PFSK-1 (cell line): ENCODE data around the gene PIM3.

ENCODE experiments used
- FOXP2 ChIP-seq: optimal IDR thresholded peaks from 2 replicates; pipeline ENCODE3; 2011; ENCODE audit warnings: borderline replicate concordance, control low read depth, inconsistent platforms; ENCODE audit not compliant: insufficient read depth; ENCODE audit errors: extremely low read length, extremely low read depth
- POLR2AphosphoS5 ChIP-seq: IDR thresholded peaks from 2 replicates; pipeline ENCODE4 v1.6.1; 2012; ENCODE audit warnings: low read depth, mild to moderate bottlenecking, control low read depth, low read length, moderate library complexity
- REST ChIP-seq, 2 experiments: IDR thresholded peaks; 2 replicates each; pipeline versions ENCODE4 v1.6.1 to v1.8.0; 2011 to 2012; ENCODE audit warnings: low read depth in 2 of 2, low read length in 2 of 2, control low read depth in 1 of 2, inconsistent platforms in 1 of 2, mild to moderate bottlenecking in 1 of 2, moderate library complexity in 1 of 2; ENCODE audit not compliant: insufficient read depth in 1 of 2
- SIN3A ChIP-seq: IDR thresholded peaks from 2 replicates; pipeline ENCODE4 v1.6.1; 2012; ENCODE audit warnings: mild to moderate bottlenecking, low read length, moderate library complexity, borderline replicate concordance; ENCODE audit not compliant: insufficient read depth
- TAF1 ChIP-seq: IDR thresholded peaks from 2 replicates; pipeline ENCODE4 v1.6.1; 2012; ENCODE audit warnings: low read length, control low read depth, borderline replicate concordance; ENCODE audit not compliant: insufficient read depth

The PIM3 gene

GRCh38 chr22:49962751-49963646, 2.4 kb downstream of the PIM3 start:
- TF ChIP-seq FOXP2 (no peak), REST (IDR thresholded peaks at IDR 0.05; ENCODE audit: insufficient read depth in 1 of 2, low read depth in 2 of 2, low read length in 2 of 2) (no peak), TAF1 (no peak), SIN3A (no peak), POLR2AphosphoS5 (no peak)

DNA sequence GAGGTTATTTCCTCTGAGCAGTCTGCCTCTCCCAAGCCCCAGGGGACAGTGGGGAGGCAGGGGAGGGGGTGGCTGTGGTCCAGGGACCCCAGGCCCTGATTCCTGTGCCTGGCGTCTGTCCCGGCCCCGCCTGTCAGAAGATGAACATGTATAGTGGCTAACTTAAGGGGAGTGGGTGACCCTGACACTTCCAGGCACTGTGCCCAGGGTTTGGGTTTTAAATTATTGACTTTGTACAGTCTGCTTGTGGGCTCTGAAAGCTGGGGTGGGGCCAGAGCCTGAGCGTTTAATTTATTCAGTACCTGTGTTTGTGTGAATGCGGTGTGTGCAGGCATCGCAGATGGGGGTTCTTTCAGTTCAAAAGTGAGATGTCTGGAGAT, 3.1 kb downstream of the PIM3 start:
- TF ChIP-seq REST (IDR thresholded peaks at IDR 0.05; ENCODE audit: insufficient read depth in 1 of 2, low read depth in 2 of 2, low read length in 2 of 2): no peak
- no peak for TF ChIP-seq TAF1
- TF ChIP-seq POLR2AphosphoS5: no peak; the same call in 1 of the 2 replicates
- TF ChIP-seq FOXP2: no peak
- no peak for TF ChIP-seq SIN3A

- TF ChIP-seq FOXP2: no peak
- TF ChIP-seq TAF1: no peak
- no peak for TF ChIP-seq SIN3A
- no peak for TF ChIP-seq REST (IDR thresholded peaks at IDR 0.05; ENCODE audit: insufficient read depth in 1 of 2, low read depth in 2 of 2, low read length in 2 of 2)
Observed at GRCh38 chr22:49964136-49965090, 3.8 kb downstream of the PIM3 start.

DNA sequence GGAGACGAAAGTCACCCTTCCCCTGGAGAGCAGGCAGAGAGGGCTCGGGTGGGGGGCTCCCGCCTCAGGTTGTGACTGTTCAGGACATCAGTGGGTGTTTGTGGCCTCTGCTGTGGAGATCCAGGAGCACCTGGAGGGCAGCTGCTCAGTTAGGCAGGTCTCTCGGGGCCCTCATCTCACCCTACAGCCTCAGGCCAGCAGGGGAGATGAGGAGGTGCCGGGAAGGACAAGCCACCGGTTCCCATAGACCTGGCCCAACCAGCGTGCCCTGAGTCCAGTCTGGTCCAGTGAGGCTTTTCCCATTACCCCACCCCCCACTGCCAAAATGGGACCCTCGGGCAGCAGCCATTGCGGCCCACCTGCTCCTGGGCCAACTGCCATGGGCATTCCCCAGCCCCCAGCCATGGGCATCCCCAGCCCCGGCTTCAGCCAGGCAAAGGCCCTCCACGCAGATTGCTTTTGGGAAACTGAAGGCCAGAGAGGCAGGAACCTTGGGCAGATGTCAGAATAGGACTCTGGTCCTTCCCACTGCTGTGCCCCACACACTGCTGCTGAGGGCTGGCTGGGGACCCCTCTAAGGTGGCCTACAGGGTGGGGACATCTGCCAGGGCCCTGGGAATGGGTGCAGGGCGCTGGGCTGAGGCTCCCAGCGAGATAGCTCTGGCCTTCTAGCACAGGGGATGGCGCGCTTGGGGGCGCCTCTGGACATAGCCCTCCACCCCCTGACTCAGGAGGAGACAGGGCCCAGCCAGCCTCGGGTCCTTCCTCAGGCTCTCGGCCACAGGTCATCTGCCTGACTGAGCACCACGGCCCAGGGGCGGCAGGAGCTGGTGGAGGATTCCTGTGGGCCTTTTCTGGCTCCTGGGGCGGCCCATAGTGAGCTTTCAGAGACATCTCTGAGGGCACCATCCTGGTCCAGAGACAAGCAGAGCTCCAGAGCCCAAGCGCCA, 4.8 kb downstream of the PIM3 start:
- no peak for TF ChIP-seq POLR2AphosphoS5
- TF ChIP-seq FOXP2: no peak
- no peak for TF ChIP-seq SIN3A
- no peak for TF ChIP-seq REST (IDR thresholded peaks at IDR 0.05; ENCODE audit: insufficient read depth in 1 of 2, low read depth in 2 of 2, low read length in 2 of 2)
- TF ChIP-seq TAF1: no peak
